GM21723 (cell line): ENCODE measurements around the gene LRCH2.
"Not testable (repeated sequence)": the region's sequence is repeated elsewhere in the genome, so short reads cannot be mapped to it uniquely, and the experiment has no call there.

Source experiments
- ATAC-seq: cut with Tn5 transposase; IDR thresholded peaks from one replicate; pipeline ENCODE4 v1.9.1; 2021; ENCODE audit warnings: mild to moderate bottlenecking, moderate library complexity; ENCODE audit not compliant: unreplicated experiment

The LRCH2 gene, protein sequence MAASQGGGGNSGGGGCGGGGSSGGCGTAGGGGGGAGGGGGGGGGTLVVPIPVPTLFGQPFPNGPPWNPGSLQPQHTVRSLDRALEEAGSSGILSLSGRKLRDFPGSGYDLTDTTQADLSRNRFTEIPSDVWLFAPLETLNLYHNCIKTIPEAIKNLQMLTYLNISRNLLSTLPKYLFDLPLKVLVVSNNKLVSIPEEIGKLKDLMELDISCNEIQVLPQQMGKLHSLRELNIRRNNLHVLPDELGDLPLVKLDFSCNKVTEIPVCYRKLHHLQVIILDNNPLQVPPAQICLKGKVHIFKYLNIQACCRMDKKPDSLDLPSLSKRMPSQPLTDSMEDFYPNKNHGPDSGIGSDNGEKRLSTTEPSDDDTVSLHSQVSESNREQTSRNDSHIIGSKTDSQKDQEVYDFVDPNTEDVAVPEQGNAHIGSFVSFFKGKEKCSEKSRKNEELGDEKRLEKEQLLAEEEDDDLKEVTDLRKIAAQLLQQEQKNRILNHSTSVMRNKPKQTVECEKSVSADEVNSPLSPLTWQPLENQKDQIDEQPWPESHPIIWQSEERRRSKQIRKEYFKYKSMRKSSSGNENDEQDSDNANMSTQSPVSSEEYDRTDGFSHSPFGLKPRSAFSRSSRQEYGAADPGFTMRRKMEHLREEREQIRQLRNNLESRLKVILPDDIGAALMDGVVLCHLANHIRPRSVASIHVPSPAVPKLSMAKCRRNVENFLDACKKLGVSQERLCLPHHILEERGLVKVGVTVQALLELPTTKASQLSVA

DNA sequence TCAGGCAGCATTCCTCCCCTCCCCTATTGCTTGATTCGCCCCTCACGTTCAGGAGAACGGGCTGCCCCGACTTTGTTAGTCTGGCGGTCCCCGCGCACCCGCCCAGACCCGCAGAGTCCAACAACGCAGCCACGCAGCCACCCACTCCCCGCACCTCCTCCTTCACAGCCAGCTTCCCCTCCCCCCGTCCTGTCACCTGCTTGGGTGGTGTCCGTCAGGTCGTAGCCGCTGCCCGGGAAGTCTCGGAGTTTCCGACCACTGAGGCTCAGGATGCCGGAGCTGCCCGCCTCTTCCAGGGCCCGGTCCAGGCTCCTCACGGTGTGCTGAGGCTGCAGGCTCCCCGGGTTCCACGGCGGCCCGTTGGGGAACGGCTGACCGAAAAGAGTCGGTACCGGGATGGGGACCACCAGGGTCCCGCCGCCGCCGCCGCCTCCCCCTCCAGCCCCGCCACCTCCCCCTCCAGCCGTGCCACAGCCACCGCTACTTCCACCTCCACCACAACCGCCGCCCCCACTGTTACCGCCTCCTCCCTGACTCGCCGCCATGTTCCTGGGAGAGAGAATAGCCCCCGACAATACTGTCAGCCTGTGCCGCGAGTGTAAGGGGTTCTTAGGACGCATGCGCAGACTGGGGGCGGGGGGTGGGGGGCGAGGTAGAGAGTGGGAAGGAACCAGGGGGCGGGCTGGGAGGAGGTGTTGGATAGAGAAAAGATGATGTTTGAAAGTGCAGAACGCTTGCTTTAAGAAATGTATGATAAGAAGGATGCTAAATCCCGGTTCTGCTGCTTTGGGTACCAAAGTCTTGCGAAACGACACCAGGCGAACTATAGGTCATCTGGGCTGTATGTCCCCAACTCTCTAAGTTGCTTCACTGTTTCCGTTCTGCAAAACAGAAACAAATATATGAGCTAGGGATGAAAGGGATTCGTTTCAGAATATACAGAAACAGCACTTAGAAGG, at the start of gene LRCH2:
Gene LRCH2 (minus strand): TSS at position 600 of the 959 bp plus-strand sequence. CDS start 55 bp downstream, at position 545.
- ATAC-seq, result no peak

DNA sequence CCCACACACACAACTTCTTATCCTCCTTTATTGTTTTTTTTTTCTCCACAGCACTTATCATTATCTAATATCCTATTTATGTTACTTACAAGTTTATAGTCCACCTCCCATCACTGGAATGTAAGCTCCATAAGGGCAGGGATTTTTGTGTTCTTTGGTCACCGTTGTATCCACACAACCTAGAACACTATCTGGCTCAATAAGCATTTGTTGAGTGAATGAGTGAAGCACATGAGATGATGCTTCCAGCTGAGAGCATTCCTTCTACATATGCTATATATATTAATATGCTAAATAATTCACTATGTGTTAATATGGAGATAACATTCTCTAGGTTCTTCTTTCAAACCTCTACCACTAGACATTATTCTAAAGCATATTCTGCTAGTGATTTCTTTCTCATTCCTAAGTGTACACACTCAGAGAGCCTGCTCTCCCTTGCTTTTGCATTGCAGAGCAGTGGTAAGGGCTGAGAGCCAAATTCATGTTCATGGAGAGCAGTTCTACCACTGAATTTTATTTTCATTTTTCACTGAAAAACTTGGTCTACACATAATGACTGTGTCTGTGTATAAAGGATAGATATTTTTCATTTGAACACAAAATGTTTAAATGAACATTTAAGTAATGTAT, 35.3 kb upstream of the LRCH2 start:
- no peak for ATAC-seq

DNA sequence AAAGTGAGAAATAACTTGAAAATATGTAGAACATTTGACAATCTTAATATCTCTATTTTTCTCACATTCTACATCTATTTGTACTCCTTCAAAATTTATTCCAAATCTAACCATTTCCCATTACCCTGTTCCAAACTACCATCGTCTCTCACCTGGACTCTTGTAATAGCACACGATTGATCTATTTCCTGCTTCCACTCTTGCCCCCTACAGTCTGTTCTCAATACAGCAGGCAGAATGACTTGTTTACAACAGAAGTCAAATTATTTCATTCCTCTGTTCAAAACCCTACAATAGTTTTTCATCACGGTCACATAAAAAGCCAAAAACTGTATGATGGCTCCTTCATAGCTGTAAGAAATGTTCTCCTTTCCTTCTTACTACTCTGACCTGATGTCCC, 34.5 kb upstream of the LRCH2 start:
- ATAC-seq, result no peak

DNA sequence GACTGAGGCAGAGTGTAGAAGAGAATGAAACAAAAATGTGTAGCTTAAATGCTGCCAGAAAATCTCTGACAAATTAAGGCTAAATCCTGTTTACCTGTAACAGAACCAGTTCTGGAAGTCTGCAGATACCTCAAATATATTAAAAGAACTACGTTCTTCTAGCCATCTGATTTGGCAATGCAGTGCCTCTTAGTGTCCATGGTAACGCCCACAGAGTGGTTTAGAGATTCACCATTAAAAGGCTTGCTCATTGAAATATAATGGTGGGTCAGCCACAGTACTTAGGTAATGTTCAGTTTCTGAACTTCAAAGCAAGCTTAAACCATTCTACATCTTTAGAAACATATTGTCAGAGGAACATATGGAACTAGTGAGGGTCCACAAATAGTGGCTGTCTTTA, 32.4 kb upstream of the LRCH2 start:
- no peak for ATAC-seq

DNA sequence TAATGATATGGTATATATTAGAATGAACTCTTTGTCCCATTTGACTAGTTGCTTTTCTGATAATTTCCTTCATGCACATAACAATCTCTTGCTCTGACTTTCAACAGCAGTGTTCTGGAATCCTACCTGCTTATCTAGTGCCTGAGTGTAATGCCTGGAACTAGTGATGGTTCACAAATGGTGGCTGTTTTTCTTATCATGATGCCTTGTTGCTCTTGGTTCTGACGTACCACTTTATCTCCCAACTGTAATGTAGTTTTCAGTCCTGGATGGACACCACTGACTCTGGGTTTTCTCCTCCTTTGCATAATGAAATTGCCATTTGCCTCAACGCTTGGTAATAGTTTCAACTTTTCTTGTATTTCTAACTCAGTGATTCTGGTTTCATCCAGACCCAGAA, 30.1 kb upstream of the LRCH2 start:
- ATAC-seq, result no peak

DNA sequence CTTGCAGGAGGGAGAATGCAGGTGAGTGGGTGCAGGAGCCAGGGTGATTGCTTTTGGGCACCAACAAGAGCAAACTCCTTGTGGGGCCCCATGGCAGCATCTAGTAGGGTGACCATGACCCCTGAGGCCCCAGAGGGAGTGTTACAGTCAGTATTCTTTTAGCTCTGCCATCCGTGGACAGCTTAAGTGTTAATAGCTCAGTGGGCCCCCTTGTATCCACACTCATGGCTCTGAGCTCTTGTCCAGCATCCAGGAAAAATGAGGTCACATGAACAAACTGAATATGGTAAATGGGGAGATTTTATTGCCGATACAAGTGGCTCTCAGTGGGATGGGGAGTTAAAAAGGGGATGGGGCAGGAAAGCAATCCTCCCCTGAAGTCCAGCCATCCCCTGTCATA, 27.3 kb upstream of the LRCH2 start:
- ATAC-seq, result no peak

DNA sequence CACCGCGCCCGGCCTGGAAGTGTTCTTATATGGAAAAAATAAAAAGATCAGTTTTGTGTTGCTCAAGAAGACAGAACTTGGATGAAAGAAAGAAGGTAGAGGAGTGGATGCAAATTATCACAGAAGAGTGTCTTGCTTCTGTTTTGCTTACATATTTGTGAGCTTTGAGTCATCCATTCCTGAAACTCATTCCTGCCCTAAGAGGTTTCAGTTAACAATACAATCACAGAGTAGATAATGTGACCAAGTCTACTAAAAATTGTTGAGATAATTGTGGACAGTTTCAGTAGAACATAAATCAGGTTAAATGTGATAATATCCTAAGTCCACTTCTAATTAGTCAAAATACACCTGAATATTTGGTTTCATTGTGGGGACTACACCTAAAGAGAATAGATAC, 26.4 kb upstream of the LRCH2 start:
- ATAC-seq, result no peak

DNA sequence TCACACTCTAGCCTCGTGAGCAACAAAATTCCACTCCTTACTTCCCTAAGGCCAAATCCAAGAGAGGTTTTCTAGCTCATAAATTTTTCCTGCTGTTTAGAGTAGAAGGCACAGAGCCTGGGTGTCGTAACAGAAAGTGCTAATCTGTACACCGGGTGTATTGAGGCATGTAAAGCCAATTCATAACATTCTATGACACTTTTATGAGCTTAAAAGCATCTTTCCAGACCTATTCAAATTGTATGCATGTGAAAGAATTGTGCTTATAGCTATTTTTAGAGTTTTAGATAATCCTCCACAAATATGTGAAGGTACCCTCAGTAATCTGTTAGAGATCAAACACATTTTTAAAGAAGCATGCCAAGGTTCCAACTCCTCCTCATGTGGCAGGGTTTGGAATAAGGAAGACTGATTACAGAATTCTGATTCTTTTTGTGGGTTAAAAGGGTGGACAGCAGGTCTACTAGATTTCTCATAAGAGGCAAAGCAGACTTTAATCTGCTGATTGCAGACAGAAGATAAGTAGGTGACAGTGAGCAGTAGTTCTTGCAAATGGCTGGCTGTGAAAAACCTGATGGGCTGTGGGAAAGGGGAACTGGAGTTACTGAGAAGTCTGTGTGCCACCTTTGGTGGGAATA, 25.5 kb upstream of the LRCH2 start:
- no peak for ATAC-seq

DNA sequence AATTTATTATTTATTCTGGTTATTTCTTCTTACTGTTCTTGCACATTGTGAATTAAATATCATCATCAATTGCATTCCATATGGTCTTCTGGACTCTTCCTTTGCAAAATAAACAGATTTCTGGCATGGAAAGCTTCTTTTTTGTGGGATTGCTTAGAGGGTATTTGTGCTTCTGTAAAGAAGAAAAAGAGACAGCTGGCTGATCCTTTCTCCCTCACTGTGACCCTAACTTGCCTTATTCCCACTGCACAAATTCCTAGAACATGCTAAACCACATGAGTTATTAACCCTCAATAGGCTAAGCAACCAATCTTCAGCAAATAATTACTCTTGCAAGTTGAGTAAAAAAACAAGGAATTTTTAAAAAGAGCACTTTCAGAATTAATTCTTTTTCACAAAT, 23.8 kb upstream of the LRCH2 start:
- no peak for ATAC-seq

DNA sequence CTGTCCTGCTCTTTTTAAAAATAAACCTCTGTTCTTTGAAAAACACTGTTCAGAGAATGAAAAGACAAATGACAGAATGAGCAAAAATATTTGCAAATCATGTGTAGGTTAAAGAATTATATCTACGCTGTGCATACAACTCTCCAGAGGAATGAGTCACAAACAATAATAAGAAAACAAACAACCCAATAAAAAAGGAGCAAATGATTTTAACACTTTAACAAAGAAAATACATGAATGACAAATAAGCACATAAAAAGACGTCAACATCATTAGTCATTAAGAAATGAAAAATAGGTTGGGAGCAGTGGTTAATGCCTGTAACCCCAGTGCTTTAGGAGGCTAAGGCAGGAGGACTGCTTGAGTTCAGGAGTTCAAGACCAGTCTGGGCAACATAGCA, 21.1 kb upstream of the LRCH2 start:
- ATAC-seq, result no peak

DNA sequence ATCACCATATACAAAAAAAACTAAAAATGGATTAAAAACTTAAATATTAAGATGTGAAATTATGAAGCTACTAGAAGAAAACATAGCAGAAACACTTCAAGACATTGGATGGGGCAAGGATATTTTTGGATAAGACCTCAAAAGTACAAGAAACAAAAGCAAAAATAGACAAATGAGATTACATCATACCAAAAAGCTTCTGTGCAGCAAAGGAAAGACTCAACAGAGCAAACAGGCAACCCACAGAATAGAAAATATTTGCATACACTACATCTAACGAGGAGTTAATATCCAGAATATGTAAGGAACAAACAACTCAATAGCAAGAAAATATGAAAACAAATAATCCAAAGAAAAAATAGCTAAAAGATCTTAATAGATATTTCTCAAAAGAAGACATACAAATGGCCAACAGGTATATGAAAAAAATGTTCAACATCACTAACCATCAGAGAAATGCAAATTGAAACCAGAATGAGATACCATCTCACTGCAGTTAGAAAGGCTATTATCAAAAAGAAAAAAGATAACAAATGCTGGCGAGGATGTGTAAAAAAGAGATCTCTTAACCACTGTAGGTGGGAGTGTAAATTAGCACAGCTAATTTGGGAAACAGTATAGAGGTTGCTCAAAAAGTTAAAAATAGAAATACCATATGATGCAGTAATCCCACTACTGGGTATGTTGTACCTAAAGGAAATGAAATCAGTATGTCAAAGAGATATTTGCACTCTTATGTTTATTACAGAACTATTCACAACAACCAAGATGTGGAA, 17.8 kb upstream of the LRCH2 start:
- ATAC-seq, result no peak

DNA sequence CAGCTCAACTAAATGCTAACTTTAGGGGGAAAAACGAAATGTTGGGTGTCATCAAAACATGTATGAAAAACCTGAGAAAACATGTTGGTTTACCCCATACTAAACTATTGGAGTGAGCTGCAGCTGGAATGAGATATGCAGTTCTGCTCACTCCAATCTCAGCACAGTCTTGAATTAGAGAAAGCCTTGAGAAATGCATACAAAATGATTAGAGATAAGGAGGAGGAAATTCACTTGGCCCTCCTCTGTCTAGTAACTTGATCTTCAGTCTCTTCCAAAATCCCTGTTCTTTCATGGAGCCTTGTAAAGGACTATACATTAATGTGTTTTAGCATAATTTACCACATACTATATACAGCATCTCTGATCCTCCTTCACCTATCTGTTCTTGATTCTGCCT, 3.2 kb upstream of the LRCH2 start:
- ATAC-seq, result no peak

DNA sequence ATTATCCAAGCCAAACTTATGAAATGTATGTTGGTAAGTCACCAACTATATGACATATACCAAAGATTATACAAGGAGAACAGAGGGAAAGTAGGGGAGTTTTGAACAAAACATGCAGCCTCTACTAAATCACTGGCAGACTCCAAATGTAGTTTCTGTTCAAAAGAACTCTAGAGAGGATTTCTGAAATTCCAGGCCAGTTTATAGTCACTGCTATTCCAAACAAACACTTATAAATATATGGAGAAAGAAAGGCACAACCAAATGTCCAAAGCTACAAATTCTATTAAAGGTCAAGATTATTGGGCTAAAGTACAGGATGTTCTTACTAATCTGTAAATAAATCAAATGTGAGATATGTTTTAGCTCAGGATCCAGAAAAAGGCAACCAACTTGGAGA, 2.7 kb upstream of the LRCH2 start:
- ATAC-seq, result no peak

DNA sequence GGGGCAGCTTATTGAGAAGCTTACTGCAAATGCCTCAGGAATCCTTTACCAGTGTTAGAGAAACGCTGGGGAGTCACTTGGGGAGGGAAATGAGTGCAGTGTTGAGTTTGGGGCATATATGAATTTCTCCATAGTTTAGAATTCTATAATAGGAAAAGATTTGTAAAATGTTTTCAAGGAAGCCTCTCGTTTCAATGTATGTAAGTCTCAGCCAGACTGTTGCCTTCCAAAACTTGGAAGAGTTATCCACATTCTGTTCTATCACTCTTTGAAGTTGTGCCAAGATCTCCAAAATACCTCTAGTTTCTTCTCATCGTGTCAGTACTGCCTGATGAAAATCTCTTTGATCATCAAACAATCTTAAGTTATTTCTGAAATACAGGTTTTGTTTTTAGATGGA, 565 bp upstream of the LRCH2 start:
- no peak for ATAC-seq

DNA sequence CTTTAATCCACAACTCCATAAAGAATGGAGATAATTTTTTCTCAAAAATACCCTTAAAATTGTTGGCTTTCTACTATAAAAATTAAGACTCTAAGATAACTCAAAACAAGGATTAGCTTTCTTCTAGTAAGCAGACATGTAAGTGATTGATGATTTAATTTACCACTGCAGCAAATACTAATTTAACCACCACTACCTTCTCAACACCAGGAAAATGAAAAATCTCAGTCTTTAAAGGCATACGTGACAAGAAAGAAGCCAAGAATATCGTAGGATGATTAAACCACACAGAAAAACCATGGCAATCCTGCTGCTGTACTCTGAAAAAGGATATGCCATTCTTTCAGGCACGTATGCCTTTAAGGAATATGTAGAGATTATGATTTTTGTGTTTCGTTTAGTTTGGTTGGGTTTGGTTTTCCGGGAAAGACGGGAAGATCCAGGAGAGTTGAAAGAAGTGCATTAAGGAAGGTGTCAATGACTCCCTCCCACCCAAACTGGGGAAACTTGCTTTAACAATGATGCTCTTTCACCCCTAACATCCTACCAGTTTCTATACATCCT, 881 bp downstream of the LRCH2 start:
- no peak for ATAC-seq

DNA sequence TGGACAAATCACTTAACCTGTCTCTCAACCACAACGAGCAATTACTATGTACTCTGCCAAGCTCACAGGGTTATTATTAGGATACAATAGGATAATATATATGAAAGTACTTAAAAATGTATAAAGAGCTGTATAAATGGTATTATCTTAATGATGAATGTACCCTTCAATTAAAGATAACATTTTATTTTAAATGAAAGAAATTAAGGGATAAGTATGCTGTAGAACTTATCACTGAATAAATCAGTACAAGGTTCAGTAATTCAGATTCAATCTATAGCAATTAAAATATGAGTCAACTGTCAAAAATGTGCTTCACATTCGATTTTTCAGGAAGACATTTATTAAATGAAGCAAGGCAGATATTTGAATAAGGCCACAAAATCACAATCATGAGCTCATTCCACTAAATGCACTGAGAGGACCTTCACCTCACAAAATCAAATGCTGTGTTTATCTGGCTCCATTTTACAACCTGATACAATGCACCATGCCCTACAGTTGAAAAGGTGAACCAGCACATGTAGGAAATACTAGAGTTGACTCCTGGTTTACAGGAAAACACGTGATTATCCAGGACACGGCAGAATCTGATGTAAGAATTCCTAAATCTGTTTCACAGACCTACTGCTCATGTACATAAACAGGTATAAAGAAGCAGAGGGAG, 4.4 kb downstream of the LRCH2 start:
- no peak for ATAC-seq

DNA sequence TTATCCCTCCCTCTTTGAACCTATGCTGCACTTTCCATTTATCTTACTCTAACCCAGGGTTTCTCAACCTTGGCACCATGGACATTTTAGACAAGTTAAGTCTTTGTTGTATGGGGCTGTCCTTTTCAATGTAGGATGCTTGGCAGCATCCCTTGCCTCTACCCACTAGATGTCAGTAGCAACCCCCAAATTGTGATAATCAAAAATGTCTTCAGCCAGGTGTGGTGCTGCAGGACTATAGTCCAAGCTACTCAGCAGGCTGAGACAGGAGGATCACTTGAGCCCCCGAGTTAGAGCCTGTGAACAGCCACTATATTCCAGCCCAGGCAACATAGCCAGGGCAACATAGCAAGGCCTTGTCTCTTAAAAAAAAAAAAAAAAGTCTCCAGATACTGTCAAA, 7.0 kb downstream of the LRCH2 start:
- no peak for ATAC-seq

DNA sequence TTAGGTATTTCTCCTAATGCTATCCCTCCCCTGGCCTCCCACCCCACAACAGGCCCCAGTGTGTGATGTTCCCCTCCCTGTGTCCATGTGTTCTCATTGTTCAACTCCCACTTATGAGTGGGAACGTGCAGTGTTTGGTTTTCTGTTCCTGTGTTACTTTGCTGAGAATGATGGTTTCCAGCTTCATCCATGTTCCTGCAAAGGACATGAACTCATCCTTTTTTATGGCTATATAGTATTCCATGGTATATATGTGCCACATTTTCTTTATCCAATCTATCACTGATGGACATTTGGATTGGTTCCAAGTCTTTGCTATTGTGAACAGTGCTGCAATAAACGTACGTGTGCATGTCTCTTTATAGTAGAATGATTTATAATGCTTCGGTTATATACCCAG, 16.6 kb downstream of the LRCH2 start:
- ATAC-seq, result not testable (repeated sequence)

DNA sequence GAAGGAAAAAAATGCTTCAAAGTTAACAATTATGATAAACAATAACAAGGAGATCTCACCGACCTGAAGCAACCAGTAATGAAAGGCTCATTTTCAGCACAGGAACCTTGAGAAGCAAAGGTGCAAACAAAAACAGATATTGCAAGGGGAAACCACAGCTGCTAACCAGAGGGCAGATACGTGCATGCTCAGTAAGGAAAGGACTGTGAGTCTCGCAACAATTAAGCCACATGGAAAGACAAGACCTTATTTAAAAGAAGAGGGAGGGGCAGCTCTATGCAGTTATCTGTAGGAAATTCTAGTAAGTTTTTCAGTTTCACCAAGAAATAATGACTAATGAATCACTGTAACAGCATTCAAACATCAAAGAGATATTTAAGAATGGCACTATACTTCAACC, 19.3 kb downstream of the LRCH2 start:
- ATAC-seq, result no peak
